AG10803 (cell line): Measurements from ENCODE around the gene CDC40.
"Not testable (repeated sequence)": the region's sequence is repeated elsewhere in the genome, so short reads cannot be mapped to it uniquely, and the experiment has no call there.

ENCODE experiments used
- DNase-seq: peaks from one replicate; pipeline ENCODE4 v3.0.0; 2010; ENCODE audit warnings: low read depth
- H3K4me3 ChIP-seq: 2 replicates; pipeline ENCODE4 v1.5.1; 2011; ENCODE audit warnings: mild to moderate bottlenecking, low read length, control low read depth
- TF ChIP-seq, protein P1 (sequence below): conservative IDR thresholded peaks from 2 replicates; pipeline ENCODE4 v1.5.1; 2011; ENCODE audit warnings: mild to moderate bottlenecking, low read length, control low read depth, inconsistent platforms

The CDC40 gene

DNA sequence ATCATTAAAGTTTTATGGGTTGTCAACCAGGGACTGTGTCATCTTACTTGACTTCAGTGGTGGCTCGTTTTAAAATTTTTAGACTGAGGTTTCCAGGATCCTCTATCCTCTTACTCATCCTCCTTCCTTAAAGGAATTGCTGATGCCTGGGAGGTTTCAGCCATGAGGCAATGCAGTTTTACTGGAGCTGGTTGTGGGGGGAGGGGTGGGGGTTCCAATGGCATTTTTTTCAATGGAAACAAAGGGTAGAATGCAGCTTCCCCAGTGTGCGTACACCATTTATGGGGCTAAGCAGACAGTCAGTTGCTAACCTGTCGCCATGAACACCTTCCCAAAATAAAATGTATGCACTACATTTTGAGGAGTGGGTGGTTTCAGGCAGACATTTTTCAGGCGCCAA, 89.9 kb downstream of the CDC40 start:
- DNase-seq = peak; percentile 2
- TF ChIP-seq, protein P1, sequence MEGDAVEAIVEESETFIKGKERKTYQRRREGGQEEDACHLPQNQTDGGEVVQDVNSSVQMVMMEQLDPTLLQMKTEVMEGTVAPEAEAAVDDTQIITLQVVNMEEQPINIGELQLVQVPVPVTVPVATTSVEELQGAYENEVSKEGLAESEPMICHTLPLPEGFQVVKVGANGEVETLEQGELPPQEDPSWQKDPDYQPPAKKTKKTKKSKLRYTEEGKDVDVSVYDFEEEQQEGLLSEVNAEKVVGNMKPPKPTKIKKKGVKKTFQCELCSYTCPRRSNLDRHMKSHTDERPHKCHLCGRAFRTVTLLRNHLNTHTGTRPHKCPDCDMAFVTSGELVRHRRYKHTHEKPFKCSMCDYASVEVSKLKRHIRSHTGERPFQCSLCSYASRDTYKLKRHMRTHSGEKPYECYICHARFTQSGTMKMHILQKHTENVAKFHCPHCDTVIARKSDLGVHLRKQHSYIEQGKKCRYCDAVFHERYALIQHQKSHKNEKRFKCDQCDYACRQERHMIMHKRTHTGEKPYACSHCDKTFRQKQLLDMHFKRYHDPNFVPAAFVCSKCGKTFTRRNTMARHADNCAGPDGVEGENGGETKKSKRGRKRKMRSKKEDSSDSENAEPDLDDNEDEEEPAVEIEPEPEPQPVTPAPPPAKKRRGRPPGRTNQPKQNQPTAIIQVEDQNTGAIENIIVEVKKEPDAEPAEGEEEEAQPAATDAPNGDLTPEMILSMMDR = no peak
- no peak overlapping the region for H3K4me3 ChIP-seq

DNA sequence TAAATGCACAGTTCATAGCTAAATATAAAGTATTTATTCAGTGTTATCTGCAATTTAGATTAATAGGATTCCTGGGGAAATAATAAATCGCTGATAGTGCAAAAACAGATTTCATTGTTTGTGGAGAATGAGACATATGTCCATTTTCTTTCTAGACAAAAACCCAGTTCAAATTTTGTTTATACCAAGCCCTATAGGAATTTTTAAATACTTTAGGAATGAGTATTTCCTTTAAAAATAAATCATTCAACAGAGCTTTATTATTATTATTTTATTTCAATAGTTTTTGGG, 91.5 kb downstream of the CDC40 start:
- TF ChIP-seq, protein P1 = no peak
- DNase-seq = no peak

DNA sequence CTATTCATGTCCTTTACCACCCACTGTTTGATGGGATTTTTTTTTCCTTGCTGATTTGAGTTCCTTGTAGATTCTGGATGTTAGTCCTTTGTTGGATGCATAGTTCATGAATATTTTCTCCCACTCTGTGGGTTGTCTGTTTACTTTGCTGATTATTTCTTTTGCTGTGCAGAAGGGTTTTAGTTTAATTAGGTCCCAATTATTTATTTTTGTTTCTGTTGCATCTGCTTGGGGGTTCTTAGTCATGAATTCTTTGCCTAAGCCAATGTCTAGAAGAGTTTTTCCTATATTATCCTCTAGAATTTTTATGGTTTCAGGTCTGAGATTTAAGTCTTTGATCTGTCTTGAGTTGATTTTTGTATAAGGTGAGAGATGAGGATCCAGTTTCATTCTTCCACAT, 92.6 kb downstream of the CDC40 start:
- not testable (repeated sequence) for DNase-seq, H3K4me3 ChIP-seq

More for the DNA sequence above, 91.5 kb downstream of the CDC40 start:
- no peak overlapping the region for H3K4me3 ChIP-seq

DNA sequence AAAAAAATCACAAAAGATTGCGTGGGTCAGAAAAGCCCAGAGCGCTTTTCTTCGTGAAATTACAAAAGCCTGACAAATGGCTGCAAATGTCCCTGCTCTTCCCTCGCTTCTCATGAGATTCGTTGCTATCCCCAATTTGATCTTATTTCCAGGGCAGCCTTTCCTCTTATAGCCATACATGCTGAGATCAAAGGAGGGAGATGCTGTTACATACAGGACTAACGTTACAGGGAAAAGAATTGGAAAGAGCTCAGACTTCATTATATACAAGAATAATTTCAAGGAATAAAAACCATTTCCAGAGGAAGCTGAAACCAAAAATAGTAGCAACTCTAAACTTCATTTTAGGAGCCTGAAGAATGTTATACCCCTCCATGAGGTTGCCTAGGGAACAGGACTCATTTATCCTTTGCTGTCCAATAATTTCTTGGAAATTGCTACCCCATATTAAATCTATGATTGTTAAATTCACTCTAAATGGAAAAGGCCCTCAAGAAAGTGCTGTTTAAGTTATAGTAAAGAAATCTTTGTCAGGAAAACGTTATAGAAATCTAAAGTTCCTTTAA, 97.0 kb downstream of the CDC40 start:
- TF ChIP-seq, protein P1 = no peak
- DNase-seq = no peak
- no peak overlapping the region for H3K4me3 ChIP-seq
